HG03565 (cell line): ENCODE data around the gene ZNF609.

Source experiments
- ATAC-seq: cut with Tn5 transposase; IDR thresholded peaks from one replicate; pipeline ENCODE4 v1.9.1; 2021; ENCODE audit warnings: mild to moderate bottlenecking, moderate library complexity; ENCODE audit not compliant: unreplicated experiment

ZNF609 gene

DNA sequence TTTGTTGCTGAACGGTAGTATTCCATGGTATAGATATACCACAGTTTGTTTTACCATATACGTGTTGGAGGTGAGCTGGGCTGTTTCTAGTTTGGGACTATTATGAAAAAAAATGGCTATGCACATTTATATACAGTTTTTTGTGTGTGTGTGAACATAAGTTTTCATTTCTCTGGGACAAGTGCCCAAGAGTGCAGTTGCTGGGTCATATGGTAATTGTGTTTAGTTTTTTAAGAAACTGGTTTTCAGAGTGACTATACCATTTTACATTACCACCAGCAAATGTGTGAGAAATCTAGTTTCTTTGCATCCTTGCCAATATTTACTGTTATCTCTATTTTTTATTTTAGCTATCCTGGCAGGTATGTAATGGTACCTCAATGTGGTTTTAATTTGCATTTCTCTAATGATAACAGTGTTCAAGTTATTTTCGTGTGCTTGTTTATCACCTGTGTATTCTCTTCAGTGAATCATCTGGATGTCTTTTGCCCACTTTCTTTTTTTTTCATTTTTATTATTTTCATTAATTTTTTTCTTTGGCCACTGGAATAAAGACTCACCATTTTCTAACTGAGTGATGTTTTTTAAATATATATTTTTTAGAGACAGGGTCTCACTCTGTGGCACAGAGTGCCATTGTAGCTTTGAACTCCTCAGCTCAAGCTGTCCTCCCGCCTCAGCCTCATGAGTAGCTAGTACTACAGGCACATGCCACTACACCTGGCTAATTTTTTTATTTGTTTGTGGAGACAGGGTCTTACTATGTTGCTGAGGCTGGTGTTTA lies 75.3 kb downstream of the ZNF609 start:
- no peak for ATAC-seq

- no peak for ATAC-seq
These were observed 76.0 kb downstream of the ZNF609 start for GRCh38 chr15:64536244-64536836.

DNA sequence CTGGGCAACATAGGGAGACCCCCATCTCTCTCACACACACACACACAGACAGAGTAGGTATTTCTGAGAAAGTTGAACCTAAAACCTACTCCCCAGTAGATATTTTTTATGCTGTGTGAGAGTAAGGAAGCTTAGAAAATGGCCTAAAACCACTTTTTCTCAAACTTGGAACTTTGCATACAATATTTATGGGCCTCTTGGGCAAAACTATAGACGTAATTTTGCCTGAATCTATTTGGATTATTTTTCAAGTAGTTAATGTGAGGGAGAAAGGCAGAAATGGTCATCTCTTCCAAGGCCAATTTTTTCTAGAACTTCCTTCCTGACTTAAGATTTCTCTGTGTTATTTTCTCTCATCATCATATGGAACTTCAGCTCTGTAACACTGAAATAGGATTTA lies 81.7 kb downstream of the ZNF609 start:
- ATAC-seq = no peak

DNA sequence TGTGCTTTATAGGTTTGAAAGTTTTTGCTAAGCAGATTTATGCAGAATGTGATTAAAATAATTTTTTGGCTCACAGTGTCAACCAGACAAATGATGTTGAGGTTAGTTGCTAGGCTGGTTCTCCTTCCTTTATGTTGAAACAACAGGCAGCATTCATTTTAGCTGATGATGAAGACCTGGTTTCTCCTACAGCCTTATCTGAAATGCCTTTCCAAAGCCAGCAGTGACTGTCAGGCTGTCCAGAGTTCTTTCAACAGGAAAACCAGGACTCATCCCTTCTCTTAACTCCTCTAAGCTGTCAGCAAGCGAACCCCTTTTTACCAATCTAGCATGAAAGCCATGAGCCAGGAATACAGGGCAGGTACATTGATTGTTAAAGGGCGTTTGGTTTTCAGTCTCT lies 84.1 kb downstream of the ZNF609 start:
- no peak for ATAC-seq

DNA sequence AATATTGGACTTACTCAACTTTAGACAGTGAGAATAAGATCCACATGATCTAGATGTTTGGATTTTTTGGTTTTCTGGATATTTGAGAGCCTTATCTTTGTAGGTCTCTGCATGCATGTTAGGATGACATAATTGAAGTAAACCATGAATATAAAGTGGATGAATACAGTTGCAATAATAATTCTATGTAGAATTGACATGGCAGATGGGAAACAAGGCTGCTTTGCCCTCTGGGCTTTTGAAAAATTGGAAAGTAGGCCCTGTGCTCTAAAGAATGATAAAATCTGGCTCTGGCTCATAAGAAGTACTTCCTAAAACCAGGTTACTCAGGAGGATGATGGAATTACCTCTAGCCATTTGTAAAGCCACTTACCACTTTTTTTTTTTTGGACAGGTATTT lies 86.9 kb downstream of the ZNF609 start:
- no peak for ATAC-seq

- ATAC-seq = no peak
These were observed 87.9 kb downstream of the ZNF609 start for GRCh38 chr15:64548235-64548634.

- no peak for ATAC-seq
These were observed 89.5 kb downstream of the ZNF609 start for GRCh38 chr15:64549860-64550259.

DNA sequence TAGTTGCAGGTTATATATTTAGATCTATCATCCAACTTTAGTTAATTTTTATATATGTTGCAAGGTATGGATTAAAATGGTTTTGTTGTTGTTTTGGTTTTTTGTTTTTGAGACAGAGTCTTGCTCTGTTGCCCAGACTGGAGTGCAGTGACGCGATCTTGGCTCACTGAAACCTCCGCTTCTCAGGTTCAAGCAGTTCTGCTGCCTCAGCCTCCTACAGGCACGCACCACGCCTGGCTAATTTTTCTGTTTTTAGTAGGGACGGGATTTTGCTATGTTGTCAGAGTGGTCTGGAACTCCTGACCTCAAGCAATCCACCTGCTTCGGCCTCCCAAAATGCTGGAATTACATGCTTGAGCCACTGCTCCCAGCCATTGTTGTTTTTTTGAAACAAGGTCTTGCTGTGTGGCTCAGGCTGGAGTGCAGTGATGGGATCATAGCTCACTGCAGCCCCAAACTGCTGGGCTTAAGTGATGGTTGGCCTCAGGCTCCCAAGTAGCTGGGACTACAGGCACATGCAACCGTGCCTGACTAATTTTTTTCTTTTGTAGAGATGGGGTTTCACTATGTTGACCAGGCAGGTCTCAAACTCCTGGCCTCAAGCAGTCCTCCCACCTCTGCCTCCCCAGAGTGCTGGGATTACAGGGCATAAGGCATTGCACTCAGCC lies 92.0 kb downstream of the ZNF609 start:
- no peak for ATAC-seq

DNA sequence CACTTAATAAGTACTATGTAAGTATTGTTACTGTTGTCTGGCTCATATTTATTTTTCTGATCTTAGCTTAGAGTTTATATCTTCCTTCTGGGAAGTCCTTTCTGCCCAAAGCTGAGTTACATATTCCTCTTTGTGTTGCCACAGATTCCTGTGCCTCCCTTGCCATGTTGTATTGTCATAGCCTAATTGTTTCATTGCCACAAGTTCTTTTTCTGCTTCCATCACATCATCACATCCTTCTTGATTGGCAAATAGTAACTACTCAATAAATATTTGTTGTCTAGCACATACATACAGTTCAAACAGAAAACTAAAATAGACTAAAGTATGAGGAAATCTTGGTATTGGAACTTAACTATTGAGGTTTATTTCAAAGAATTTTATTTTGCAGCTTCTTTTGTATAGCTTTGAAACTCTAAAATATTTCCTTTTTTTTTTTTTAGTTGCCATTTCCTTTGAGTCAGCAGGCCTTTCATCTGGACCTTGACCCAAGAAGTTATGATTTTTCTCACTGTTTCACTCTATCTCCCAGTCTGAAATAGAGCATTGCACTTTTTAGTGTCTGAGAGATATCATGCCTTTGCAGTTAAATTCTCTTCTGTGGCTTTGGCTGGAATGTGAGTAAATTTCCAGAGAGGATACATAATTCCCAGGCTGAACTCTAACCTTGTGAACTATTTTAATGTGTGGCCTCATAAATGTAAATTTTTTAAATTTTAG lies 98.2 kb downstream of the ZNF609 start:
- no peak for ATAC-seq

GRCh38 chr15:64559243-64559642 lies 98.9 kb downstream of the ZNF609 start:
- no peak for ATAC-seq

- ATAC-seq = no peak
These were observed 100.1 kb downstream of the ZNF609 start for GRCh38 chr15:64560501-64560900.

GRCh38 chr15:64560998-64561397 lies 100.6 kb downstream of the ZNF609 start:
- ATAC-seq = no peak

DNA sequence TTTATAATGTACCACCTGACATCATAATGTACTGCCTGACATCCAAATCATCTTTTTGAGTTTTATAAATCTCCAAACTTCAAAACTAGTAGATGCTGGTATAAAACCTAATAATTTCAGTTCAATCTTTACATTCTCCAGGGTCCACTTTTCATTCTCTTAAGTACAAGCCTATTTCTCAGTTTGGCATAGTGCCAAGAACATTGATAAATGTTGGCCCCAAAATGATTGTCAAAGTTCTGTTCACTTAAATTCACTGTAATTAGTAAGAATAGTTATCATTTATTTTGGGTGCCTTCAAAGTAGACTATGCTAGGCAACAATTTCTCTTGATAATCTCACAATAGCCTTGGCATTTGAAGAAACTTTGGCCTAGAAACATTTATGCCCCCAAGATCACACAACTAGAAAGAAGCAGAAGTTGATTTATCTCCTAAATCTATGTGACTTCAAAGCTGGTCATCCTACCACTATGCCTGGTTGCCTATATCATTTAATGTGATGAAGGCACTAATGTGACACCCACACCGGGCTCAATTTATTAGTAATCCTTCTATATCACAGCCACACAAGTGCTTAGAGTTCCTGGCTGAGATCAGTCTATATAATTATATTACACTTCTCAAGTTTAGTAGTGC lies 101.7 kb downstream of the ZNF609 start:
- no peak for ATAC-seq

DNA sequence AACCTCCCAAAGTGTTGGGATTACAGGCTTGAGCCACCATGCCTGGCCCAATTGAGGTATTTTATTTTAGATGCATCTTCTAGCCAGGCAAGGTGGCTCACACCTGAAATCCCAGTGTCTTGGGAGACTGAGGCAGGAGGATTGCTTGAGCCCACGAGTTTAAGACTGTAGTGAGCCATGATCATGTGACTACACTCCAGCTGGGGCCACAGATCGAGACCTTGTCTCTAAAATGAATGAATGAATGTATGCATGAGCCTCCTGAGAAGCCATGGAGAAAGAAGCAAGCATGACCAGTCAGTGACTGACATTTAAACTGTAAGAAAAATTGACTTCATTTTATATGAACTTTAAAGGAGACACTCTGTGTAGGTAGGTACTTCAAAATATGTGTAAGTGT lies 105.7 kb downstream of the ZNF609 start:
- no peak for ATAC-seq

DNA sequence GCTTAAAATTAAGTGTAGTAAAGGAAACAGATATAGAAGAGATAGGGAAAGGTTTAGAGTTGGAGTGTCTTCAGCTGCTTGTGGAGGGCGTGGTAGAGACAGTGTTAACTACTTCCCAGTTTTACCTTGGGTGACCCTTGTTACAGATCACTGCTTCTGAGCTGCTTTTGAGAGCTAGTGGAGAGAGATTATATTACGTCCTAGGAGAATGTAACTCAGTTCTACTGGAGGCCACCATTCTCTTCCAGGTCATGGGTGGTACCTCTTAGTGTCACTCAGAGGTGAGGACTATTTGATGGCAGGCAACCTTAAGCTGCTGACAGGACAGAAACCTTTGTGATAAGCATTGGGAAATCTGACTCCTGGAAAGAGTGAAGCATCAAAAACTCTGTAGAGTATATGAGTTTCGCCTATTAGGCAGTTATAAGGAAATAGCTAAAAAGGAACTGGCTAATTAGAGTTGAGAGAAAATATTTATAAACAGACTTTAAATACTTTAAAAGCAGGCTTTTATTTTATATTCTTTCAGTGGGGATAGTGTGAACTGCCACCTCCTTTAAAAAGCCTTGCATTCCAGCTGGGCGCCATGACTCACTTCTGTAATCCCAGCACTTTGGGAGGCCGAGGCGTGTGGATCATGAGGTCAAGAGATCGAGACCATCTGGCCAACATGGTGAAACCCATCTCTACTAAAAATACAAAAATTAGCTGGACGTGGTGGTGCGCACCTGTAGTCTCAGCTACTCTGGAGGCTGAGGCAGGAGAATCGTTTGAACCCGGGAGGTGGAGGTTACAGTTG lies 106.5 kb downstream of the ZNF609 start:
- no peak for ATAC-seq

DNA sequence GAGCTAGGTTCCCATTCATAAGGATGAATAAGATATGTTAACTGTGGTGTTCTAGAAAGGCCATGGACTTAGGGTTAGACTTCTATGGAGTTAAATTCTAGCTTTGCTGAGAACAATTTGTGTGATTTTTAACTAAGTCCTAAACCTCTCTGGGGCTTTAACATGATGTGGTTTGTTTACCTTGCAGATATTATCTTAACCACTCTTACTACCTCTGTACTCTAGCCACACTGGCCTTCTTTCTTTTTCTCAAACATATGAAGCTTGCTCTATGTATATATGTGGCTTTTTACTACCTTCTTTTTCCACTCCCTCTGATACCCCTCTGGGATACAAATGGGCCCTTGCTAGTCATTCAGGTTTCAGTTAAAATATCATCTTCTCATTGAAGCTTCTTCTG lies 108.4 kb downstream of the ZNF609 start:
- ATAC-seq = no peak

DNA sequence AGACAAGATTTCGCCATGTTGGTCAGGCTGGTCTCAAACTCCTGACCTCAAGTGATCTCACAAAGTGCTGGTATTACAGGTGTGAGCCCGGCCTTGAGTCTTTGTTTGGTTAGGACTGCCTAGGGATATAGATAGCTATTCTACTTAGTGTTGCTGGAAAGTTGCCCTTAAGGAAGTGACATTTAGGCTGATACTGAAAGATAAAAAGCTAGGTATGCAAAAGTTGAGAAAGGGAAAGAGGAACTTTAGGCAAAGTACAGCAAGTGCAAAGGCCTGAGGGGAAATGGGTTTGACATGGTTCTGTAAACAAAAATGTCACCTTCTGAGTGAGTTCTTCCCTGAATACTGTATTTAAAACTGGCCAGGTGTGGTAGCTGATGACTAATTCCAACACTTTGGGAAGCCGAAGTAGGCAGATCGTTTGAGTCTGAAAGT lies 111.5 kb downstream of the ZNF609 start:
- ATAC-seq = peak; percentile 47

DNA sequence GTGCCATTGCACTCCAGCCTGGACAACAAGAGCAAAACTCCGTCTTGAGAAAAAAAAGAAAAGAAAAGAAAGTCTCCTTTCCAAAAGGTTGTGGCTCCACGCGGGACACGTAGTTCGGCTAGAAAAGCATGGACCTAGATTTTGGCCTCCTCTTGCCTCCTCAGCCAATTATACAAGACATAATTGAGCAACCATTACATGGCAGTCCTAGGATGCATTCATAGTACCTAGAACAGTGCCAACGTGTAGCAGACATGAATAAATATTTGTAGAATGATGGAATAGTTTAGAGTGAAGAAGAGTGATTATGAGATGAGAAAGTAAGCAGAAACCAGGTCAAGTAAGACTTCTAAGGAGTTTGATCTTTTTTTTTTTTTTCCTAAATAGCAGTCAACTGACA lies 112.5 kb downstream of the ZNF609 start:
- ATAC-seq = no peak

- ATAC-seq = no peak
These were observed 114.1 kb downstream of the ZNF609 start for GRCh38 chr15:64574301-64575017.
